GM21381 (cell line): ENCODE measurements around the gene FRMD3.

Source experiments
- ATAC-seq: cut with Tn5 transposase; IDR thresholded peaks from one replicate; pipeline ENCODE4 v1.9.1; 2021; ENCODE audit warnings: mild to moderate bottlenecking, moderate library complexity; ENCODE audit not compliant: unreplicated experiment

The FRMD3 gene

GRCh38 chr9:83342731-83343130 is 195.5 kb downstream of the FRMD3 start:
- no peak for ATAC-seq

- ATAC-seq = no peak
Observed at GRCh38 chr9:83342006-83342405, 196.2 kb downstream of the FRMD3 start.

- no peak for ATAC-seq
Observed at GRCh38 chr9:83340451-83340850, 197.8 kb downstream of the FRMD3 start.

- no peak for ATAC-seq
Observed at GRCh38 chr9:83339435-83339834, 198.8 kb downstream of the FRMD3 start.

GRCh38 chr9:83336706-83337105 is 201.5 kb downstream of the FRMD3 start:
- no peak for ATAC-seq

- ATAC-seq = peak; percentile 64
Observed at GRCh38 chr9:83334320-83334719, 203.9 kb downstream of the FRMD3 start.

- no peak for ATAC-seq
Observed at GRCh38 chr9:83330207-83331196, 207.7 kb downstream of the FRMD3 start.

- no peak for ATAC-seq
Observed at GRCh38 chr9:83327750-83328622, 210.2 kb downstream of the FRMD3 start.

GRCh38 chr9:83327323-83327722 is 210.9 kb downstream of the FRMD3 start:
- no peak for ATAC-seq

- no peak for ATAC-seq
Observed at GRCh38 chr9:83323148-83323547, 215.1 kb downstream of the FRMD3 start.

GRCh38 chr9:83322438-83322837 is 215.8 kb downstream of the FRMD3 start:
- no peak for ATAC-seq

GRCh38 chr9:83317244-83317643 is 221.0 kb downstream of the FRMD3 start:
- no peak for ATAC-seq

GRCh38 chr9:83315649-83316048 is 222.6 kb downstream of the FRMD3 start:
- ATAC-seq = no peak

GRCh38 chr9:83313781-83314180 is 224.4 kb downstream of the FRMD3 start:
- no peak for ATAC-seq

- no peak for ATAC-seq
Observed at GRCh38 chr9:83312537-83312936, 225.7 kb downstream of the FRMD3 start.

- ATAC-seq = no peak
Observed at GRCh38 chr9:83307066-83307724, 231.0 kb downstream of the FRMD3 start.

GRCh38 chr9:83304686-83305085 is 233.5 kb downstream of the FRMD3 start:
- ATAC-seq = no peak

- no peak for ATAC-seq
Observed at GRCh38 chr9:83299571-83299970, 238.6 kb downstream of the FRMD3 start.

GRCh38 chr9:83299094-83299493 is 239.1 kb downstream of the FRMD3 start:
- no peak for ATAC-seq

- ATAC-seq = no peak
Observed at GRCh38 chr9:83296123-83296522, 242.1 kb downstream of the FRMD3 start.

GRCh38 chr9:83294816-83295215 is 243.4 kb downstream of the FRMD3 start:
- ATAC-seq = no peak
